K562 (cell line): ENCODE data around the gene NFKB2. TPM values are rescaled to one million over a fixed set of nuclear protein-coding genes. Genes with fewer than 3 reads are reported as not detected.

Experiments used
- CHD1 ChIP-seq: fragments of 200-600 bp; sonication (generic); IDR thresholded peaks from one replicate; pipeline ENCODE4 v1.6.1; 2012; ENCODE audit warnings: mild to moderate bottlenecking, moderate library complexity, low read length, inconsistent platforms
- CREM ChIP-seq: IDR thresholded peaks from 2 replicates; pipeline ENCODE4 v1.6.1; 2014; ENCODE audit warnings: antibody characterized with exemption, low read depth
- DNMT1 ChIP-seq: fragments of 450-650 bp; IDR thresholded peaks from 2 replicates; pipeline ENCODE4 v1.6.1; 2016; ENCODE audit warnings: antibody characterized with exemption, mild to moderate bottlenecking
- HIVEP1 ChIP-seq: fragments of 250-450 bp; sonication (Bioruptor Pico); IDR thresholded peaks from 2 replicates; pipeline ENCODE4 v1.4.0; 2020; ENCODE audit warnings: mild to moderate bottlenecking
- KAT2B ChIP-seq: IDR thresholded peaks from one replicate; pipeline ENCODE4 v1.6.1; 2012; ENCODE audit warnings: low read depth, mild to moderate bottlenecking, control low read depth, inconsistent platforms, low read length, moderate library complexity
- MYNN ChIP-seq, 2 experiments: sonication (generic); formaldehyde crosslinking in 1 of 2; IDR thresholded peaks; 2 replicates each; pipeline versions ENCODE4 v1.5.0 to v1.6.1; 2016 to 2020; ENCODE audit warnings: antibody characterized with exemption in 1 of 2, missing genetic modification reagents in 1 of 2
- NELFE ChIP-seq: IDR thresholded peaks from 2 replicates; pipeline ENCODE4 v1.6.1; 2011; ENCODE audit warnings: mild to moderate bottlenecking; ENCODE audit not compliant: insufficient read depth, insufficient read length
- NR4A1 ChIP-seq, 2 experiments: fragments of 250-450 bp in 1 of 2; fragments of 450-650 bp in 1 of 2; sonication (Bioruptor Pico) in 1 of 2; IDR thresholded peaks; 2 replicates each; pipeline versions ENCODE4 v1.4.0 to v1.6.1; 2016 to 2020; ENCODE audit warnings: mild to moderate bottlenecking in 2 of 2, missing compliant biosample characterization in 1 of 2, missing genetic modification characterization in 1 of 2, moderate library complexity in 1 of 2
- SAFB2 ChIP-seq: fragments of 200-400 bp; formaldehyde crosslinking; IDR thresholded peaks from 2 replicates; pipeline ENCODE4 v1.6.1; 2018; ENCODE audit warnings: borderline replicate concordance, low read length, low read depth, moderate library complexity; ENCODE audit not compliant: severe bottlenecking
- SIX5 ChIP-seq, 2 experiments: IDR thresholded peaks; 2 replicates each; pipeline ENCODE4 v1.6.1; 2011; ENCODE audit warnings: low read length in 2 of 2, borderline replicate concordance in 1 of 2, low read depth in 1 of 2, mild to moderate bottlenecking in 1 of 2, moderate library complexity in 1 of 2; ENCODE audit not compliant: insufficient read depth in 1 of 2
- SNIP1 ChIP-seq: fragments of 450-650 bp; IDR thresholded peaks from 2 replicates; pipeline ENCODE4 v1.7.1; 2017; ENCODE audit warnings: low read depth, mild to moderate bottlenecking
- ZNF143 ChIP-seq: sonication (generic); formaldehyde crosslinking; IDR thresholded peaks from 2 replicates; pipeline ENCODE4 v1.9.0; 2022; ENCODE audit warnings: mild to moderate bottlenecking, missing genetic modification reagents
- ZNF165 ChIP-seq: fragments of 250-450 bp; sonication (Bioruptor Pico); IDR thresholded peaks from 2 replicates; pipeline ENCODE4 v1.4.0; 2020; ENCODE audit warnings: borderline replicate concordance
- polyA plus RNA-seq, 8 experiments: library from polyadenylated mRNA; depleted of rRNA in 4 of 8; stranded (reverse) in 5 of 8; unstranded in 3 of 8; fragments of >200 nt; fragmentation: Nextera tagmentation in 2 of 8; fragmentation: Illumina TruSeq in 1 of 8; extraction: Ambion mirVana in 2 of 8; extraction: Trizol in 1 of 8; gene quantifications; 2 replicates each; pipeline versions ENCODE4 v1.2.1 to v1.2.3, GENCODE V29; 2011 to 2014; ENCODE audit warnings: inconsistent platforms in 1 of 8, missing spikeins in 1 of 8
- total RNA-seq, 7 experiments: library from RNA; depleted of rRNA in 6 of 7; stranded (reverse); fragments of >200 nt in 6 of 7; fragmentation: Illumina TruSeq in 2 of 7; extraction: Trizol in 2 of 7; gene quantifications; 2 replicates each; pipeline versions ENCODE4 v1.2.1 to v1.2.3, GENCODE V29; 2011 to 2021; ENCODE audit warnings: low replicate concordance in 1 of 7
- TF ChIP-seq, protein P1 (sequence below): sonication (generic); formaldehyde crosslinking; IDR thresholded peaks from 2 replicates; pipeline ENCODE4 v1.8.1; 2023; ENCODE audit warnings: missing genetic modification reagents, mild to moderate bottlenecking, borderline replicate concordance
- TF ChIP-seq, protein P2 (sequence below): fragments of 250-450 bp; sonication (Bioruptor Pico); IDR thresholded peaks from 2 replicates; pipeline ENCODE4 v1.5.0; 2021; ENCODE audit warnings: mild to moderate bottlenecking, borderline replicate concordance
- TF ChIP-seq, protein P3 (sequence below): fragments of 450-650 bp; formaldehyde crosslinking; IDR thresholded peaks from 2 replicates; pipeline ENCODE4 v1.4.0; 2020; ENCODE audit warnings: mild to moderate bottlenecking
- TF ChIP-seq, protein P4 (sequence below): sonication (generic); formaldehyde crosslinking; IDR thresholded peaks from 2 replicates; pipeline ENCODE4 v1.8.1; 2022; ENCODE audit warnings: missing genetic modification reagents

The NFKB2 gene
- total and polyA plus RNA-seq, 9 of the 15 experiments (the other 6 are each of a cell fraction or from before 2014, with no cell fraction given), result 0.07 to 20.3 (median 7.9) TPM

DNA sequence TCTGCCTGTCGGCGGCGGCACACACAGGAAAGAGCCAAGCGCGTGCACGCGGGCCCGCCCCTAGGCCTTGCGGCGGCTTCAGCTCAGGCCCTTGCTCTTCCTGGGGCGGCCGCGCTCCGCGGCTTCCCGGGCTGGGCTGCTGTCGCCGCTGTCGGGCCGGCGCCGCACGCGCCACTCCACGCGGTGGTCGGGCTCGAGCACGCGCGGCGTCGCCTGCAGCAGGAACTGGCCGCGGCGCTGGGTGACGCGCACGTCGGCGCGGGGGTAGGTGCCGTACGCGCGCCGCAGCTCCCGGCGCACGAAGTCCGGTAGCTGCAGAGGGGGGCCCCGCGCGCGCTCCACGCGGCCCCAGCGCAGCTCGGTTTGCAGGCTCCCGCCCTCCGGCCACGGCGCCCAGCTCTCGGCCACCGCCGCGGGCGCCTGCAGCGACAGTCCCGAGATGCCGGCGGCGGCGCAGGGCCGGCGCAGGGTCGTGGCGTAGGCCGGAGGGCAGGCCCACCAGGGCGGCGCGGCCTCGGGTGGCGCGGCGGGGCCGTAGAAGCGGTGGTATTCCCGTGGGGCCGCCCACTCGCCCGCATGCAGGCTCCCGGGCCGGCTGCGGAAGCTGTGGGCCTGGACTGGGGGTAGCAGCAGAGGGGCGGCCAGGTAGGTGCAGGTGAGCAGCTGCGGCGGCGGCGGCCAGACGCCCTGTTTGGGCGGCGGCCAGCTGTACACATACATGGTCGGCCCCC is 55.0 kb downstream of the NFKB2 start (continued):
- TF ChIP-seq, protein P1, sequence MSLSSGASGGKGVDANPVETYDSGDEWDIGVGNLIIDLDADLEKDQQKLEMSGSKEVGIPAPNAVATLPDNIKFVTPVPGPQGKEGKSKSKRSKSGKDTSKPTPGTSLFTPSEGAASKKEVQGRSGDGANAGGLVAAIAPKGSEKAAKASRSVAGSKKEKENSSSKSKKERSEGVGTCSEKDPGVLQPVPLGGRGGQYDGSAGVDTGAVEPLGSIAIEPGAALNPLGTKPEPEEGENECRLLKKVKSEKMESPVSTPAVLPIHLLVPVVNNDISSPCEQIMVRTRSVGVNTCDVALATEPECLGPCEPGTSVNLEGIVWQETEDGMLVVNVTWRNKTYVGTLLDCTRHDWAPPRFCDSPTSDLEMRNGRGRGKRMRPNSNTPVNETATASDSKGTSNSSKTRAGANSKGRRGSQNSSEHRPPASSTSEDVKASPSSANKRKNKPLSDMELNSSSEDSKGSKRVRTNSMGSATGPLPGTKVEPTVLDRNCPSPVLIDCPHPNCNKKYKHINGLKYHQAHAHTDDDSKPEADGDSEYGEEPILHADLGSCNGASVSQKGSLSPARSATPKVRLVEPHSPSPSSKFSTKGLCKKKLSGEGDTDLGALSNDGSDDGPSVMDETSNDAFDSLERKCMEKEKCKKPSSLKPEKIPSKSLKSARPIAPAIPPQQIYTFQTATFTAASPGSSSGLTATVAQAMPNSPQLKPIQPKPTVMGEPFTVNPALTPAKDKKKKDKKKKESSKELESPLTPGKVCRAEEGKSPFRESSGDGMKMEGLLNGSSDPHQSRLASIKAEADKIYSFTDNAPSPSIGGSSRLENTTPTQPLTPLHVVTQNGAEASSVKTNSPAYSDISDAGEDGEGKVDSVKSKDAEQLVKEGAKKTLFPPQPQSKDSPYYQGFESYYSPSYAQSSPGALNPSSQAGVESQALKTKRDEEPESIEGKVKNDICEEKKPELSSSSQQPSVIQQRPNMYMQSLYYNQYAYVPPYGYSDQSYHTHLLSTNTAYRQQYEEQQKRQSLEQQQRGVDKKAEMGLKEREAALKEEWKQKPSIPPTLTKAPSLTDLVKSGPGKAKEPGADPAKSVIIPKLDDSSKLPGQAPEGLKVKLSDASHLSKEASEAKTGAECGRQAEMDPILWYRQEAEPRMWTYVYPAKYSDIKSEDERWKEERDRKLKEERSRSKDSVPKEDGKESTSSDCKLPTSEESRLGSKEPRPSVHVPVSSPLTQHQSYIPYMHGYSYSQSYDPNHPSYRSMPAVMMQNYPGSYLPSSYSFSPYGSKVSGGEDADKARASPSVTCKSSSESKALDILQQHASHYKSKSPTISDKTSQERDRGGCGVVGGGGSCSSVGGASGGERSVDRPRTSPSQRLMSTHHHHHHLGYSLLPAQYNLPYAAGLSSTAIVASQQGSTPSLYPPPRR (CRISPR knock-in tag), result no peak
- TF ChIP-seq MYNN (IDR thresholded peaks at IDR 0.05) (no peak), MYNN (CRISPR knock-in tag; IDR thresholded peaks at IDR 0.05) (no peak), NELFE (no peak), SNIP1 (no peak), KAT2B (no peak), NR4A1 (CRISPR knock-in tag; IDR thresholded peaks at IDR 0.05) (0 out of 2 replicates have a peak, but pooled peaks have one; percentile 47), NR4A1 (tag; IDR thresholded peaks at IDR 0.05) (peak; percentile 55; the same call in 1 of the 2 replicates), SAFB2 (no peak), SIX5 (IDR thresholded peaks at IDR 0.05; ENCODE audit: borderline replicate concordance in 1 of 2, insufficient read depth in 1 of 2, low read depth in 1 of 2, low read length in 2 of 2) (no peak), CHD1 (peak; percentile 17), CREM (peak; percentile 68), ZNF143 (no peak), DNMT1 (no peak), HIVEP1 (CRISPR knock-in tag) (no peak), ZNF165 (CRISPR knock-in tag) (no peak)
- TF ChIP-seq, protein P2, sequence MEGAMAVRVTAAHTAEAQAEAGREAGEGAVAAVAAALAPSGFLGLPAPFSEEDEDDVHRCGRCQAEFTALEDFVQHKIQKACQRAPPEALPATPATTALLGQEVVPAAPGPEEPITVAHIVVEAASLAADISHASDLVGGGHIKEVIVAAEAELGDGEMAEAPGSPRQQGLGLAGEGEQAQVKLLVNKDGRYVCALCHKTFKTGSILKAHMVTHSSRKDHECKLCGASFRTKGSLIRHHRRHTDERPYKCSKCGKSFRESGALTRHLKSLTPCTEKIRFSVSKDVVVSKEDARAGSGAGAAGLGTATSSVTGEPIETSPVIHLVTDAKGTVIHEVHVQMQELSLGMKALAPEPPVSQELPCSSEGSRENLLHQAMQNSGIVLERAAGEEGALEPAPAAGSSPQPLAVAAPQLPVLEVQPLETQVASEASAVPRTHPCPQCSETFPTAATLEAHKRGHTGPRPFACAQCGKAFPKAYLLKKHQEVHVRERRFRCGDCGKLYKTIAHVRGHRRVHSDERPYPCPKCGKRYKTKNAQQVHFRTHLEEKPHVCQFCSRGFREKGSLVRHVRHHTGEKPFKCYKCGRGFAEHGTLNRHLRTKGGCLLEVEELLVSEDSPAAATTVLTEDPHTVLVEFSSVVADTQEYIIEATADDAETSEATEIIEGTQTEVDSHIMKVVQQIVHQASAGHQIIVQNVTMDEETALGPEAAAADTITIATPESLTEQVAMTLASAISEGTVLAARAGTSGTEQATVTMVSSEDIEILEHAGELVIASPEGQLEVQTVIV (CRISPR knock-in tag), result no peak
- TF ChIP-seq, protein P3, sequence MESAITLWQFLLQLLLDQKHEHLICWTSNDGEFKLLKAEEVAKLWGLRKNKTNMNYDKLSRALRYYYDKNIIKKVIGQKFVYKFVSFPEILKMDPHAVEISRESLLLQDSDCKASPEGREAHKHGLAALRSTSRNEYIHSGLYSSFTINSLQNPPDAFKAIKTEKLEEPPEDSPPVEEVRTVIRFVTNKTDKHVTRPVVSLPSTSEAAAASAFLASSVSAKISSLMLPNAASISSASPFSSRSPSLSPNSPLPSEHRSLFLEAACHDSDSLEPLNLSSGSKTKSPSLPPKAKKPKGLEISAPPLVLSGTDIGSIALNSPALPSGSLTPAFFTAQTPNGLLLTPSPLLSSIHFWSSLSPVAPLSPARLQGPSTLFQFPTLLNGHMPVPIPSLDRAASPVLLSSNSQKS, result no peak
- TF ChIP-seq, protein P4, sequence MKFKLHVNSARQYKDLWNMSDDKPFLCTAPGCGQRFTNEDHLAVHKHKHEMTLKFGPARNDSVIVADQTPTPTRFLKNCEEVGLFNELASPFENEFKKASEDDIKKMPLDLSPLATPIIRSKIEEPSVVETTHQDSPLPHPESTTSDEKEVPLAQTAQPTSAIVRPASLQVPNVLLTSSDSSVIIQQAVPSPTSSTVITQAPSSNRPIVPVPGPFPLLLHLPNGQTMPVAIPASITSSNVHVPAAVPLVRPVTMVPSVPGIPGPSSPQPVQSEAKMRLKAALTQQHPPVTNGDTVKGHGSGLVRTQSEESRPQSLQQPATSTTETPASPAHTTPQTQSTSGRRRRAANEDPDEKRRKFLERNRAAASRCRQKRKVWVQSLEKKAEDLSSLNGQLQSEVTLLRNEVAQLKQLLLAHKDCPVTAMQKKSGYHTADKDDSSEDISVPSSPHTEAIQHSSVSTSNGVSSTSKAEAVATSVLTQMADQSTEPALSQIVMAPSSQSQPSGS (CRISPR knock-in tag), result no peak
